ENCODE data around the gene LZTS2.
A peak's percentile ranks its signal among the peaks of the same experiment; 100 is the strongest.

The LZTS2 gene

GRCh38 chr10:100970076-100970913 is 29.3 kb upstream of the LZTS2 start:
- Histone ChIP-seq H3K4me1 (ENCODE audit: control insufficient read depth, insufficient read depth, low read length) (no peaks in the 10 kb centered on the region), H3K4me3 (ENCODE audit: low read depth, low read length) (peak overlapping the region; percentile 53; the same call in 1 of the 2 replicates), H3K9me3 (ENCODE audit: control insufficient read depth, insufficient read depth, low read depth, low read length) (no peaks in the 10 kb centered on the region), H3K27ac (ENCODE audit: extremely low read depth, low read depth, low read length) (no peak overlapping the region), H3K36me3 (ENCODE audit: control insufficient read depth in 2 of 2, insufficient read depth in 1 of 2, low read length in 2 of 2) (peaks cover 7 to 8% of the 10 kb centered on the region in 2 experiments; a peak in 2 of 3 replicates)
- TF ChIP-seq KLF9 (tag by site-specific recombination; IDR thresholded peaks at IDR 0.05; ENCODE audit: low read depth) (peak; percentile 77), ZNF211 (tag by site-specific recombination; IDR thresholded peaks at IDR 0.05; ENCODE audit: low read depth) (no peak), ZSCAN4 (tag by site-specific recombination; IDR thresholded peaks at IDR 0.05) (peak; percentile 48; the same call in 1 of the 2 replicates), SP3 (tag by site-specific recombination; IDR thresholded peaks at IDR 0.05) (peak; percentile 46), SP2 (tag by site-specific recombination; IDR thresholded peaks at IDR 0.05) (peak; percentile 40), EGR2 (tag by site-specific recombination; IDR thresholded peaks at IDR 0.05; ENCODE audit: low read depth) (peak; percentile 96), ZFHX2 (tag by site-specific recombination; conservative IDR thresholded peaks at IDR 0.05) (peak; percentile 96), ZNF600 (tag by site-specific recombination; IDR thresholded peaks at IDR 0.05) (0 out of 2 replicates have a peak, but pooled peaks have one; percentile 29), KLF8 (tag by site-specific recombination; IDR thresholded peaks at IDR 0.05) (0 out of 2 replicates have a peak, but pooled peaks have one; percentile 36), ZNF398 (tag by site-specific recombination; IDR thresholded peaks at IDR 0.05) (peak; percentile 58; the same call in 1 of the 2 replicates), KLF1 (tag by site-specific recombination; IDR thresholded peaks at IDR 0.05) (peak; percentile 42; the same call in 1 of the 2 replicates), PRDM2 (tag by site-specific recombination; IDR thresholded peaks at IDR 0.05; ENCODE audit: borderline replicate concordance) (no peak), GLI2 (tag by site-specific recombination; IDR thresholded peaks at IDR 0.05; ENCODE audit: borderline replicate concordance, low read depth) (no peak)
- CTCF ChIA-PET = interaction anchor here (0.5 to 0.8 kb wide), 3 partner anchors 36 to 119 kb away, joined by 3 to 4 read pairs (median 3); no protein-coding TSS in a partner anchor
- POLR2A ChIA-PET = interaction anchor here (1.0 kb wide), 1 partner anchor 72 kb away, joined by 3 read pairs; no protein-coding TSS in a partner anchor
